ENCODE measurements around the gene WHRN.

The WHRN gene

DNA sequence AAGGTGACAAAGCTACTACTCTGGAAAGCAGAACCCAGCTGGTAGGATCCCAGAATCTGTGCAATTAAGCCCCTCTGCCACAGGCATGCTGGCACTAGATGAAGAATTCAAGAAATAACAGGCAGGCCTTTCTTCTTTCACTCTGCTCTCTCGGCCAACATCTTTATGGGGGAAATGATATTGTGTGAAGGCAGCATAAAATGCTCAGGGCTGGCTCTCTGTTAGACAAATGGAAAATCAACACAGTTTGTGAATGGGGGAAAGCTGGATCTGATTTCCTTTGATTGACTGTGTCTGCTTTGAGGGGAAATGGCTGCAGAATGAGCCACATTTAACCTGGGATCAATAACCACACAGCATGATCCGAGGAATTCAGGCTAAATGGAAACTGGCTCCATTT lies 88.4 kb downstream of the WHRN start:
- DNase-seq = no peak

- DNase-seq = no peak
Measured at GRCh38 chr9:114416290-114416689, 89.0 kb downstream of the WHRN start.

DNA sequence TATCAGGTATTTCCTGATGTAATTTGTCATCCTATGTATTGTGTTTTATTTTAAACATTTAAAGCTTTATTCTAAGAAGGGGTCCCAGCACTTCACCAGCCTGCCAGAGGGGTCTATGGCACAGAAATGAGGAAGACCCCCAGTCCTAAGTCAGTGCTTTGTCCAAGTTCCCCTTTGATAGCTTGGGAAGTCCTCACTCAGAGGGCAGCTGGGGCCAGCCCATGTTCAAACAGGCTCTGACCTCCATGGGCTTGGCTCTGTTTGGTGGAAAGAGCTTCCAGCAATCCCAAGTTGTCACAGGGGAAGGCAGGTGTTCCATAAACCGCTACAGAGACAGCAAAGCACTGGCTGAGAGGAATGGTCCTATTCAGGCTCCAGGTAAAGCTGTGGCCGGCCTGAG lies 90.9 kb downstream of the WHRN start:
- no peak for DNase-seq

GRCh38 chr9:114413861-114414301 lies 91.4 kb downstream of the WHRN start:
- DNase-seq = no peak

- no peak for DNase-seq
Measured at GRCh38 chr9:114412048-114412683, 93.1 kb downstream of the WHRN start.

DNA sequence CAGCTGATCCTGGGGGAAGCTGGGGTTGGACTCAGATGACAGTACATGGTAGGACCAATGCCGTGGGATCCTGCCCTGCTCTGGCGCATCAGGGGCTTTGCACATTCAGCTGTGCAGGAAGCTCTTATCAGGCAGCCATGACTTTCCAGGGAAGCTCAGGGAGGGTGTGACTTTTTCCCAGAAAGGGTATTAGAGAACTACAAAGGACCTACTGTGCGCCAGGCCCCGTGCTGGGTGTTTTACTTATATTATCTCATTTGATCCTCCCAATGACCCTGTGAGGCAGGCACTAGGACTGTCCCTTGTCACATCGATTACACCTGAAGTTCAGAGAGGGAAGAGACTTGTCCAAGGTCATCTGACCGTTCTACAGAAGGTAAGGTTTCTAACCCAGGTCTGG lies 93.8 kb downstream of the WHRN start:
- DNase-seq = no peak

DNA sequence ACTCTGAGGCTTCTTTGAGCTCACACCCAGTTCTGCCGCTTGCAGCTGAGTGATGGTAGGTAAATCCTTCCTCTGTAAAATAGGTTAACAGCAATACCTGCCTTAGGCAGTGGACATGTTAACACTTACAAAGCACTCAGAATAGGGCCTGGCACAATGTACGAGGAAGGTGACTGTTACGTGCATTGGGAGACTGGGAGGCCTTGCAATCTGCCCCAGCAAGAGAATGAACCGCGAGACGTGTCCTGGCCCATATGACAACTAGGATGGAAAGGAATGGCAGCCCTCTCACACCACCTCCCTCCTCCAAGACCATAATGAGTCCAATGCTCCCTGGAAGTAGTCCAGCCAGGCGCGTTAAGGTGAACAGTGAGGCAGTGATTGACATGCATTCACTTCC lies 94.4 kb downstream of the WHRN start:
- DNase-seq = no peak

- no peak for DNase-seq
Measured at GRCh38 chr9:114409842-114410241, 95.4 kb downstream of the WHRN start.

- no peak for DNase-seq
Measured at GRCh38 chr9:114409103-114409780, 96.0 kb downstream of the WHRN start.

DNA sequence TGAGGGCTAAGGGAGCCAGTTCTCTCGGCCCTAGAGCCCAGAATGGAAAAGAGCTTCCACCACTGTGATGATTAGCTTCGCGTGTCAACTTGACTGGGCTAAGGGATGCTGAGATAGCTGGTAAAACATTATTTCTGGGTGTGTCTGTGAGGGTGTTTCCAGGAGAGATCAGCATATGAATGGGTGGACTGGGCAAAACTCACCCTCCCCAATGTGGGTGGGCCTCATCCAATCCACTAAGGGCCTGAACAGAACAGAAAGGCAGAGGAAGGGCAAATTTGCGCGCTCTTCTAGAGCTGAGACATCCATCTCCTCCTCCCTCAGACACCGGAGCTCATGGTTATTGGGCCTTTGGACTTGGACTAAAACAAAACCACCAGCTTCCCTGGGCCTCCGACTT lies 96.6 kb downstream of the WHRN start:
- no peak for DNase-seq

GRCh38 chr9:114407889-114408288 lies 97.4 kb downstream of the WHRN start:
- DNase-seq = no peak

DNA sequence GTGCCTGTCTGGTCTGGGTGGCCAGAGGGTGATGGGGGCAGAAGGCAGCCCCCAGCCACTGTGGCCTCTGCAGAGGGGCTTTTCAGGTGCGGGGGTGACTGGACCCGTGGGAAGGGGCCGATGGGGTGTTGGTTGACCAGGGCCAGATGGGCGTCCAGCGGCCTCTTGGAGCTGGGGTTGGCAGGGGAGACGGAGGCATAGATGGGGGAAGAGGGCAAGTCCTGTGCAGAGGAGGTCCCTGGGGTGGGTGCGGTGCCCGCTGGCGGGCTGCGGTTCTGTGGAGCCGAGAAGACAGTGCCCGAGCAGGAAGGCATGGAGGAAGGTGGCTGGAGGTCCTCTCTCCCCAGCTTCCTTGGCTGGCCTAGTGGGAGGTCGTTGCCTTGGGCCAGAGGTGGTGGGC lies 98.8 kb downstream of the WHRN start:
- DNase-seq = no peak

DNA sequence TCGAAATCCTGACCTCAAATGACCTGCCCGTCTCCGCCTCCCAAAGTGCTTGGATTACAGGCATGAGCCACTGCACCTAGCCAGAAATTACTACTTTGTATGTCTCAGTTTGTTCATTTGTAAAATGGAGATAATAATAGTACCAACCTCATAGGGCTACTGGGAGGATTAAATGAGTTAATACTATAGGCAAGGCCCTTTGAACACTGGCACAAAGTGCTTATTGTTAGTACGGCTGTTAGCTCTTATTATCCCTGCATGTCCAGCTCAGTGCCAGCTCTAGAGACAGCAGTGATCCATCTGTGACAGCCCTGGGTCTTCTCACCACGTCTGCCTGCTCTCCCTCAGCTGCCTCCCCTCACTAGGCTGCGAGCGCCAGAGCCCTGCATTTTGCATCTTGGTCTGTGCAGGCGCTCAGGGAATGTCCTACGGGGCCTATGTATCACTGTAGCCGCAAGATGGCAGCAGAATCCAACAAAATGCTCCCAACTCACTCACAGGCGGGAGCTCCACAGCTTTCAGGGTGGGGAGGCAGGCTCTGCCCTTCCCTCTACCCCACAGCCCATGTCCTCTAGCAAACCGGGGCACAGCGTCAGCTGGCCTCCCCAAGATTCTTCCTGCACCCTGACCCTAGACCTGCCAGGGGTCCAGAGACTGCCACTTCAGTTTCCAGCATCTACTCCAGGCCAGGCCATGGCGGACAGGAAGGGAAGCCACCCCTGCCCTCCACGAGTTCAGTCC lies 99.8 kb downstream of the WHRN start:
- DNase-seq = peak; percentile 85

DNA sequence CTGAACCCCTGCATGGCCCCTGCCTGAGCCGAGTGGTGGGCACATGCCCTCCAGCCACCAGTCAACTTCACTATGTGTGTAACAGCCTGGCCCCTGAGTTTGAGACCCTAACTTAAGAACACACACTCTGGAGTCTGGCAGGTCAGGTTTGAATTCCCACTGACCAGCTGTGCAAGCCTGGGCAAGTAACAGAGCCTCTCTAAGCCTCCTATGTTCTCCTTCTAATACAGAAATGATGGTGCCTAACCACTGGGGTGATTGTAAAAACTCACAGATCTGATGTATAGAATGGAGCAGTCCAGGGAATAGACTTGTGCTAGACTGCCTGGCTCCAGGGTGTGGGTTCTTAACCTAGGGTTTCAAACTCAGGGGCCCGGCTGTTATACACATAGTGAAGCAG lies 100.7 kb downstream of the WHRN start:
- no peak for DNase-seq

GRCh38 chr9:114403153-114403756 lies 102.0 kb downstream of the WHRN start:
- no peak for DNase-seq

DNA sequence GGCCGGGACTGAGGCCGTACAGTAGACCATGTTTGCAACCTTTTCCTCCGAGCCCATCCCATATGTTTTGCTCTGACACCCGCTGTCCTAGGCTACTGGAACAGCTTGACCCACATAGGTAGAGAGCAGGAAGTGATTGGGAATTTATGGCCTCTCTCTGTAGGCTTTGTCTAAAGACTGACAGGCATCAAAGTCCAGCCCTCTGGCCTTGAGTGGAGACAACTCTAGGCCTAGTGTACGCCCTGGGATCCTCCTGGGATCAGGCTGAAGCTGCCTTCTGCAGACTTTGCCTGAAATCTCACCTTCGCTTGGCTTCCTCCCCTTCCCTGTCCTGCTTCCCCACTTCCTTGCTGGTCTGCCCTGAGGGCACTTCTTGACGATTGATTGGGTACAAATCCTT lies 103.9 kb downstream of the WHRN start:
- no peak for DNase-seq

DNA sequence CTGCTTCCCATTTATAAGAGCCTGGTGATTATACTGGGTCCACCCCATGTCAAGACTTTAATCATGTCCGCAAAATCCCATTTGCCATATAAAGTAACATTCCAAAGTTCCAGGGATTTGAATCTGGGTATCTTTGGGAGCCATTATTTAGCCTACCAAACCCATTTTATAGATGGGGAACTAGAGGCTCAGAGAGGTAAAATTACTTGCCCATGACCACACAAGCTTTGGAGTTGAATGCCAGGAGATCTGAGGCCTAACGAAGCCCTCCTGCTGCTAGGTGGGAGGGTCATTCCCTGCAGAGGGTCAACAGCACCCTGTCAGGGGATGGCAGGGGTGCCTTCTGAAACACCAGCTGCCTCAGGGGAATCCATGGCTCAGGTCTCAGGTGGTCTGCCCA lies 104.5 kb downstream of the WHRN start:
- no peak for DNase-seq

GRCh38 chr9:114400219-114400618 lies 105.1 kb downstream of the WHRN start:
- DNase-seq = no peak

- no peak for DNase-seq
Measured at GRCh38 chr9:114399381-114399780, 105.9 kb downstream of the WHRN start.

DNA sequence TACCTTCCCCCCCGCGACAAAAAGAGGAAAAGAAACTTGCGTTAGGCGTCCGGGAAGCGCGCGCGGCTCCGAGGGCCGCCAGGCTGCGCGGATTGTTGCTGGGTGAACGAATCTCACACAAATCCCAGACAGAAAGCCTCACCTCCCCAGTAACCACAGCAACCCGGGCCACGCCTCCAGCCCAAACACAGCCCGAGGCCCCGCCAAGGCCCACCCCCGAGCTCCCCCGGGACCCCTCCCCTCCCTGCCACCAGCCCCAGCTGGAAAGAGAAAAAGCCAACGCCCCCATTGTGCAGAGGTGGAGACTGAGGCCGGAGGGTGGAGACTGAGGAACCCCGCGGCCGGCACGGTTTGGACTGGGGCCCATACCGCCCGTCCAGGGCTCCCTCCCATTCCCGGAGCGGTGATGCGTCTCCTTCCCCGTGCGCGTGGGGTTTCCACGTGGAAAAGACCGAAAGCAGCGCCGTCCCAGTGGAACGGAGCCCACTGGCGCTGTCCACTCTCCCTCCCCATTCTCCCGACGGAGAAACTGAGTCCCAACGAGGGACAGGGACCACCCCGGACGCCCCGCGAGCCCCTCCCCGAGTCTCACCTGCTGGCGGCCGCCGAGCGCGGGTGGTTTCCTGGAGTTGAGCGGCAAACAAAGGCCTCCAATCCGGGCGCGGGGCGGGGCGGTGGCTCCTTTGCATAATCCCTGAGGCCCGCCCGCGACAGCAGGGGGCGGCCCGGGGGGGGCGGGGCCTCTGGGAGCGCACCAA lies 107.2 kb downstream of the WHRN start:
- DNase-seq = peak; percentile 96

- no peak for DNase-seq
Measured at GRCh38 chr9:114397219-114397847, 107.9 kb downstream of the WHRN start.

GRCh38 chr9:114396558-114397218 lies 108.6 kb downstream of the WHRN start:
- no peak for DNase-seq
